Measurements from ENCODE around the gene IFNAR1.

DNA sequence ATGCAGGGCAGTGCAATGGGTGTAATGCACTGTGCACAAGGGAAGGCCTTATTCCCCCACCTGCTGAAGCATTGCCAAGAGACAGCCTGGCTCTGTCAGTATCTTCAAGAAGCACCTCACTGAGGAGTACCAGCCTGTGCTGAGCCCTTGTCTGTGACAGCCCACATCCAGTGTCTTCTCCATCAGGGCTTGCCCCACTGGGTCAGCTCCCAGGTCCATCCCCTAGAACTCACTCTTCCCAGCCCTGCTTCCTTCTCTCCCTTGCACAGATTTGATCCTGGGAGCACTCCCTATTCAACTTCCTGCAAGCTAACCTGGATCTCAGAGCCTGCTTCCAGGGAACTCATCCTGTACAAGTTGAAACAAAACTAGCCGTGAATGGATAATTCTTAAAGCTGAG lies 44.8 kb downstream of the IFNAR1 start:
- TF ChIP-seq CREB1 (IDR thresholded peaks at IDR 0.05; ENCODE audit: low read depth) (no peak), TCF12 (IDR thresholded peaks at IDR 0.05; ENCODE audit: low read depth) (no peak), NFIC (IDR thresholded peaks at IDR 0.05) (no peak), EGR1 (IDR thresholded peaks at IDR 0.05) (no peak)
- TF ChIP-seq, protein P1, sequence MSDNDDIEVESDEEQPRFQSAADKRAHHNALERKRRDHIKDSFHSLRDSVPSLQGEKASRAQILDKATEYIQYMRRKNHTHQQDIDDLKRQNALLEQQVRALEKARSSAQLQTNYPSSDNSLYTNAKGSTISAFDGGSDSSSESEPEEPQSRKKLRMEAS (IDR thresholded peaks at IDR 0.05) = no peak
- TF ChIP-seq, protein P2, sequence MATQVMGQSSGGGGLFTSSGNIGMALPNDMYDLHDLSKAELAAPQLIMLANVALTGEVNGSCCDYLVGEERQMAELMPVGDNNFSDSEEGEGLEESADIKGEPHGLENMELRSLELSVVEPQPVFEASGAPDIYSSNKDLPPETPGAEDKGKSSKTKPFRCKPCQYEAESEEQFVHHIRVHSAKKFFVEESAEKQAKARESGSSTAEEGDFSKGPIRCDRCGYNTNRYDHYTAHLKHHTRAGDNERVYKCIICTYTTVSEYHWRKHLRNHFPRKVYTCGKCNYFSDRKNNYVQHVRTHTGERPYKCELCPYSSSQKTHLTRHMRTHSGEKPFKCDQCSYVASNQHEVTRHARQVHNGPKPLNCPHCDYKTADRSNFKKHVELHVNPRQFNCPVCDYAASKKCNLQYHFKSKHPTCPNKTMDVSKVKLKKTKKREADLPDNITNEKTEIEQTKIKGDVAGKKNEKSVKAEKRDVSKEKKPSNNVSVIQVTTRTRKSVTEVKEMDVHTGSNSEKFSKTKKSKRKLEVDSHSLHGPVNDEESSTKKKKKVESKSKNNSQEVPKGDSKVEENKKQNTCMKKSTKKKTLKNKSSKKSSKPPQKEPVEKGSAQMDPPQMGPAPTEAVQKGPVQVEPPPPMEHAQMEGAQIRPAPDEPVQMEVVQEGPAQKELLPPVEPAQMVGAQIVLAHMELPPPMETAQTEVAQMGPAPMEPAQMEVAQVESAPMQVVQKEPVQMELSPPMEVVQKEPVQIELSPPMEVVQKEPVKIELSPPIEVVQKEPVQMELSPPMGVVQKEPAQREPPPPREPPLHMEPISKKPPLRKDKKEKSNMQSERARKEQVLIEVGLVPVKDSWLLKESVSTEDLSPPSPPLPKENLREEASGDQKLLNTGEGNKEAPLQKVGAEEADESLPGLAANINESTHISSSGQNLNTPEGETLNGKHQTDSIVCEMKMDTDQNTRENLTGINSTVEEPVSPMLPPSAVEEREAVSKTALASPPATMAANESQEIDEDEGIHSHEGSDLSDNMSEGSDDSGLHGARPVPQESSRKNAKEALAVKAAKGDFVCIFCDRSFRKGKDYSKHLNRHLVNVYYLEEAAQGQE (IDR thresholded peaks at IDR 0.05; ENCODE audit: low read depth) = no peak
